ENCODE results near the gene RAP2B. TPM values are rescaled to one million over a fixed set of nuclear protein-coding genes. Genes with fewer than 3 reads are reported as not detected.

The RAP2B gene
- total and polyA plus RNA-seq, 2 donors (not counting 1 experiment from before 2014, with no cell fraction given): 8.7 to 27.1 TPM

- Histone ChIP-seq H3K9me3 (ENCODE audit: control insufficient read depth, insufficient read depth, low read depth, low read length) (no peaks in the 10 kb centered on the region), H4K20me1 (ENCODE audit: control insufficient read depth, extremely low read depth, insufficient read depth, low read length) (no peaks in the 10 kb centered on the region), H3K79me2 (ENCODE audit: control insufficient read depth, insufficient read depth, low read length) (no peaks in the 10 kb centered on the region), H3K4me1 (ENCODE audit: control insufficient read depth, extremely low read depth, insufficient read depth, low read length) (peaks cover 7% of the 10 kb centered on the region), H3K27ac (ENCODE audit: insufficient read depth, low read length) (no peak overlapping the region), H2AFZ (ENCODE audit: low read length) (no peak overlapping the region), H3K4me2 (ENCODE audit: extremely low read depth, insufficient read depth, low read length) (peak overlapping the region; percentile 7), H3K4me3 (replicated peaks in 1 of 4; ENCODE audit: control extremely low read depth in 1 of 4, insufficient read depth in 1 of 4, low read depth in 3 of 4, low read length in 4 of 4) (no peak overlapping the region), H3K9ac (ENCODE audit: insufficient read depth, low read length) (no peak overlapping the region), H3K27me3 (ENCODE audit: control insufficient read depth, insufficient read depth, low read length) (no peaks in the 10 kb centered on the region), H3K36me3 (ENCODE audit: control insufficient read depth, insufficient read depth, low read length) (no peaks in the 10 kb centered on the region)
- TF ChIP-seq CTCF (conservative IDR thresholded peaks at IDR 0.05 in 1 of 2, IDR thresholded peaks at IDR 0.05 in 1 of 2; ENCODE audit: low read depth in 1 of 2, low read length in 2 of 2) (no peak), EZH2 (IDR thresholded peaks at IDR 0.05; ENCODE audit: low read length, missing control alignments) (no peak)
- peak; percentile 67 to 68 for DNase-seq (ENCODE audit: low read depth in 2 of 2)
Measured at GRCh38 chr3:153144779-153145178, 17.2 kb upstream of the RAP2B start.

GRCh38 chr3:153145454-153145853, 16.6 kb upstream of the RAP2B start:
- Histone ChIP-seq H3K4me1 (ENCODE audit: control insufficient read depth, extremely low read depth, insufficient read depth, low read length) (peaks cover 7% of the 10 kb centered on the region), H3K9ac (ENCODE audit: insufficient read depth, low read length) (no peak overlapping the region), H3K4me2 (ENCODE audit: extremely low read depth, insufficient read depth, low read length) (no peak overlapping the region), H3K27ac (ENCODE audit: insufficient read depth, low read length) (no peak overlapping the region), H3K79me2 (ENCODE audit: control insufficient read depth, insufficient read depth, low read length) (no peaks in the 10 kb centered on the region), H4K20me1 (ENCODE audit: control insufficient read depth, extremely low read depth, insufficient read depth, low read length) (no peaks in the 10 kb centered on the region), H2AFZ (ENCODE audit: low read length) (no peak overlapping the region), H3K9me3 (ENCODE audit: control insufficient read depth, insufficient read depth, low read depth, low read length) (no peaks in the 10 kb centered on the region), H3K27me3 (ENCODE audit: control insufficient read depth, insufficient read depth, low read length) (no peaks in the 10 kb centered on the region), H3K4me3 (replicated peaks in 1 of 4; ENCODE audit: control extremely low read depth in 1 of 4, insufficient read depth in 1 of 4, low read depth in 3 of 4, low read length in 4 of 4) (no peak overlapping the region), H3K36me3 (ENCODE audit: control insufficient read depth, insufficient read depth, low read length) (no peaks in the 10 kb centered on the region)
- peak in 1 of 2 donors; percentile 21 for DNase-seq (ENCODE audit: low read depth in 2 of 2)
- TF ChIP-seq CTCF (conservative IDR thresholded peaks at IDR 0.05 in 1 of 2, IDR thresholded peaks at IDR 0.05 in 1 of 2; ENCODE audit: low read depth in 1 of 2, low read length in 2 of 2) (no peak), EZH2 (IDR thresholded peaks at IDR 0.05; ENCODE audit: low read length, missing control alignments) (no peak)

GRCh38 chr3:153146191-153147053, 15.6 kb upstream of the RAP2B start:
- TF ChIP-seq CTCF (conservative IDR thresholded peaks at IDR 0.05 in 1 of 2, IDR thresholded peaks at IDR 0.05 in 1 of 2; ENCODE audit: low read depth in 1 of 2, low read length in 2 of 2): no peak
- TF ChIP-seq EZH2 (IDR thresholded peaks at IDR 0.05; ENCODE audit: low read length, missing control alignments): no peak
- no peak overlapping the region for H3K27ac ChIP-seq (ENCODE audit: insufficient read depth, low read length)

More at GRCh38 chr3:153146191-153147053, 15.6 kb upstream of the RAP2B start:
- Histone ChIP-seq H2AFZ (ENCODE audit: low read length) (no peak overlapping the region), H3K9ac (ENCODE audit: insufficient read depth, low read length) (no peak overlapping the region), H3K4me2 (ENCODE audit: extremely low read depth, insufficient read depth, low read length) (no peak overlapping the region), H3K36me3 (ENCODE audit: control insufficient read depth, insufficient read depth, low read length) (no peaks in the 10 kb centered on the region), H3K4me3 (replicated peaks in 1 of 4; ENCODE audit: control extremely low read depth in 1 of 4, insufficient read depth in 1 of 4, low read depth in 3 of 4, low read length in 4 of 4) (no peak overlapping the region), H3K79me2 (ENCODE audit: control insufficient read depth, insufficient read depth, low read length) (no peaks in the 10 kb centered on the region), H4K20me1 (ENCODE audit: control insufficient read depth, extremely low read depth, insufficient read depth, low read length) (no peaks in the 10 kb centered on the region), H3K9me3 (ENCODE audit: control insufficient read depth, insufficient read depth, low read depth, low read length) (no peaks in the 10 kb centered on the region), H3K4me1 (ENCODE audit: control insufficient read depth, extremely low read depth, insufficient read depth, low read length) (peaks cover 7% of the 10 kb centered on the region), H3K27me3 (ENCODE audit: control insufficient read depth, insufficient read depth, low read length) (no peaks in the 10 kb centered on the region)
- DNase-seq (ENCODE audit: low read depth in 2 of 2): no peak
